ENCODE measurements around the gene OSBPL2.

OSBPL2 gene

DNA sequence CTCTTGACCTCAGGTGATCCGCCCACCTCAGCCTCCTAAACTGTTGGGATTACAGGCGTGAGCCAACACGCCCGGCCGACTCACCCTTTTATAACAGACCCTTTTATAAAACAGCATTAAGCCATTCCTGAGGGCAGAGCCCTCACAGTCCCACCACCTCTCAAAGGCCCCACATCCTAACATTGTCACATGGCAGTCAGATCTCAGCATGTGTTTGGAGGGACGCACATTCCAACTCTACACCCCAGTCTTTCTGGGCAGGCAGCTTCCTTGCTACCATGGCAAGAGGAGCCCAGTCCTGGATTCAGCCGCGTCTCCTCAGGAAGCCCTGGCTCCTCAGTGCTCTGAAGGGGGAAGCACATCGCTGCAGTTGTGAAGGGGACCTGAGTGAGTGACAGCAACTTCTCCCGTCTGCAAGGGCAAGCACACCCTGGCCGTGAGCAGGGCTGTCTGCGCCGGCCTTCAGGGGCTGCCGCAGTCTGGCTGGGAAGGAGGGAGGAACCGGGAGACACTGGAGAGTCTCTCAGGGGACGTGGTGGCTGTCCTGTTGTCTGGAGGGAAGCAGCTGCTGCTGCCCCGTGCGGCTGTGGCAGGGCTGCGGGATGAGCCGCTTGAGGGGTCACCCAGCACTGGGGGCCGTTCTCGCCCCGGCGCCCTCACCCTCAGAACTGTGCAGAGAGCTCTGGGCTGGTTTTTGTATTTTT is 15.9 kb downstream of the OSBPL2 start:
- no peak for DNase-seq (ENCODE audit: low read depth in 2 of 2)

DNA sequence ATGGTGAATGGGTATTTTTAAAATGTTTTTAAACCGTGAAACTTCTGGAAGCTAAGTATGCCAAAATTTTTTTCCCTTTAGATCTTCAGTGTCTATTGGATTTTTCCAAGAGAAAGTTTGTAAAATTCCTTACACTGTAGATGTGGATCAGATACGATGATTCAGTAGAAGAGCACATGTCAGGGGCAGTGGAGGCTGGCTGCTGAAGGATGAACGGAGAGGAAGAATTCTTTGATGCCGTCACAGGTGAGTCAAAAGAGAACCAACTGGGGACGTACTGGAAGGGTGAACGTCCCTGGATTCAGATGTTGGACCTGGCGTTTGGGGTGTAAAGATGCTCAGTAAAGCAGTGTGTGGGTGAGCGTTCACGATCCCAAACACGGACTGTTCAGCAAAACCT is 17.7 kb downstream of the OSBPL2 start:
- DNase-seq (ENCODE audit: low read depth in 2 of 2), result no peak

GRCh38 chr20:62258499-62259293 is 20.4 kb downstream of the OSBPL2 start:
- no peak for DNase-seq (ENCODE audit: low read depth in 2 of 2)

DNA sequence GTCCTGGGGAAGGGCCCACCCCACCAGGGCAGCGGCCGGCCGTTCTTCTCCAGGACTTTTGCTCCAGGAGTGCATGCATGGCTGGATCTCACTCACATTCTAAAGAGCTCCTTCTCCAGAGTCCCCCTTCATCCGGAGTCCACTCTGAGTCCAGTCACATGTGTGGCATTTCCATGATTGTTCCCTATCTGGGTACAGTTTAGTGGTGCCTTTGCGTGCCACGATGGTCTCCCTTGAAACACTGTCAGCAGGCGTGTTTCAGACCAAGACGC is 20.9 kb downstream of the OSBPL2 start:
- no peak for DNase-seq (ENCODE audit: low read depth in 2 of 2)

GRCh38 chr20:62262064-62262463 is 23.7 kb downstream of the OSBPL2 start:
- no peak for DNase-seq (ENCODE audit: low read depth in 2 of 2)

DNA sequence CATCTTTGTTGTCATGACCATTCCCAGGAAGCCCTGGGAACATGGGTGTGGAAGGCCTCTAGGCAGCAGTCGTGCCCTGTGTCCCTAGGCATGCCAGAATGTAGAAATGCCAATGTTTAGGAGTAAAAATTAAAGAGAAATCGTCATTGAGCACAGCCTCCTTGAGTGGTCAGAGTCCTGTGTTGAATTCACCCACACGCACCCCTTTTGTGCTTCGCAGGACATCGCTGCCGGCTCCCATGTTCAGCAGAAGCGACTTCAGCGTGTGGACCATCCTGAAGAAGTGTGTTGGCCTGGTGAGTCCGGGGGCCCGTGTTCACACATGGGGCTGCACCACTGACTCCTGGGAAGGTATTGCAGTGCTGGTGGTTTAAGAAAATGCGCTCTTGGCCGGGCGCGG is 25.1 kb downstream of the OSBPL2 start:
- no peak for DNase-seq (ENCODE audit: low read depth in 2 of 2)

DNA sequence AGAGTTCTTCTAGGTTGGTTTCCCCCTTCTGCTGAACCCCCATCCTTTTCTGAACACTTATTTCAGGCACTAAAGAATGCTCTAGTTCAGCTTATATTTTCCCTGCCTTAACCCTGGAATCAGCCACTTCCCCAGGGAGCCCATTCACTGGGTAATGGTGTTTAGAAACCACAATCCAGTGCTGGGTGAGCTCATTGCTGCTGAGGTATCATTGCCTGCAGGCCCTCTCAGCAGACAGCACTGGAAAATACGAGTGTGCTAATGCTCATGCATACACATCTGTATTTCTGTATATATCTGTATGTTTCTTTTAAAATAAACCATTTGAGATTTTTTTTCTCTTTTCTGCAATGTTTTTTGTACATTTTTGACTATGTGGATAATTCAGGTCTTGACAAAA is 27.0 kb downstream of the OSBPL2 start:
- DNase-seq (ENCODE audit: low read depth in 2 of 2), result no peak

DNA sequence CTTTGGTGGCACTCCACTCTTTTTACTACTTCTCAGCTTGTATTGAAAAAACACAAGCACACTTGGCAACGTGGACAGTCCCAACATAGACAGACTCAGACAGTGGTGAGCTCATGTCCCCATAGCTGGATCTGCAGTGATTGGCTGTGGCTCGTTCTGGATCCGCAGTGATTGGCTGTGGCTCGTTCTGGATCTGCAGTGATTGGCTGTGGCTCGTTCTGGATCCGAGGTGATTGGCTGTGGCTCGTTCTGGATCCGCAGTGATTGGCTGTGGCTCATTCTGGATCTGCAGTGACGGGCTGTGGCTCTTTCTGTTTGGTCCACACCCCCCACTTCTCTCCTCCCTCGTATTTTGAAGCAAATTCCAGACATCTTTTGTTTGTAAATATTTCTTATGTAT is 28.0 kb downstream of the OSBPL2 start:
- DNase-seq (ENCODE audit: low read depth in 2 of 2), result no peak

DNA sequence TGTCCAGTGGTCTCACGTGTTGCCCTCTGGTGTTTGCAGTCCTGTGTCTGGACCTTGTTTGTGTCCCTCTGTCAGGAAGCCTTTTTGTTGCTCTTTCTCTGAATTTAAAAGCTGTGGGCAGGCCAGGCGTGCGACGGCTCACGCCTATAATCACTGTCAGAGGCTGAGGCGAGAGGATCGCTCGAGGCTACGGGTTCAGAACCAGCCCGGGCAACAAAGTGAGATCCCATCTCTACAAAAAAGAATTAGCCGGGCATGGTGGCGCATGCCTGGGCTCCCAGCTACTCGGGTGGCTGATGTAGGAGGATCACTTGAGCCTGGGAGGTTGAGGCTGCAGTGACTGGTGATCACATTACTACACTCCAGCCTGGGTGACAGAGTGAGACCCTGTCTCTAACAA is 28.5 kb downstream of the OSBPL2 start:
- DNase-seq (ENCODE audit: low read depth in 2 of 2), result no peak

DNA sequence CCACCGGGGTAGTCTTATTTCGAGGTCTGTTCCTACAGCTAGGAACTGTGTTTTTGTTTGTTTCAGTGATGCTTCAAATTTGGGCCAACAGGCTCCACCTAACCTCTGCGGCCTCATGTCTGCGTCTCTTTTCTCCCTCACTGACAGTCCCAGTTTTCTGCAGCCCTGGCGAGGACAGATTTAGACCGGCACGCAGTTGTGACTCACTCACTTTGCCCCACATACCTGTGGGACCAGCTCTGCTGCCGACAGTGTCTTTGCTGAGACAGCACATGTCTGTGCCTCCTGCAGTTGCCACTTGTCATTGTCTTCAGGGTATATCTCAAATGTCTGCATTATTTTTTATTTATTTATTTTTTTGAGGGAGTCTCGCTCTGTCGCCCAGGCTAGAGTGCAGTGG is 29.2 kb downstream of the OSBPL2 start:
- DNase-seq (ENCODE audit: low read depth in 2 of 2), result no peak

- no peak for DNase-seq (ENCODE audit: low read depth in 2 of 2)
These were observed 30.0 kb downstream of the OSBPL2 start for GRCh38 chr20:62268228-62268900.

- no peak for DNase-seq (ENCODE audit: low read depth in 2 of 2)
These were observed 31.1 kb downstream of the OSBPL2 start for GRCh38 chr20:62269378-62269777.

- DNase-seq (ENCODE audit: low read depth in 2 of 2), result no peak
These were observed 31.6 kb downstream of the OSBPL2 start for GRCh38 chr20:62269871-62270270.

DNA sequence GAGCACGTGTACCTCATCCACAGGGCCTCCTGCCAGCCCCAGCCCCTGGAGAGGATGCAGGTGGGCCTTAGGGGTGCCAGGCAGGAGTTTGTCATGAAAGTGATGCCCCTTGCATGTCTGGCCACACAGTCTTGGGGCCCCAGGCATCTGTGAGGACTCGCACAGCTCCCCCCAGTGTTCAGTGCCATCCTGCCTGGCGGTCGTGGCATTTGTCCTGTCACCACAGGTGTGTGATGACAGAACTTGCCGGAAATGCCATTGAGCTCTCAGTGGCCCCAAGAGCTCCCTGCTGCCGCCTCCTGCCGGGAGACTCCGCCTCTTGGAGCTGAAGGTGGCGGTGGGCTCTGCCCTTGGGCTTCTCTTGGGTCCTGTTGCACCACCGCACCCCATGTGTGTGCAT is 33.9 kb downstream of the OSBPL2 start:
- DNase-seq (ENCODE audit: low read depth in 2 of 2), result no peak

- DNase-seq (ENCODE audit: low read depth in 2 of 2), result no peak
These were observed 35.1 kb downstream of the OSBPL2 start for GRCh38 chr20:62273416-62273815.

DNA sequence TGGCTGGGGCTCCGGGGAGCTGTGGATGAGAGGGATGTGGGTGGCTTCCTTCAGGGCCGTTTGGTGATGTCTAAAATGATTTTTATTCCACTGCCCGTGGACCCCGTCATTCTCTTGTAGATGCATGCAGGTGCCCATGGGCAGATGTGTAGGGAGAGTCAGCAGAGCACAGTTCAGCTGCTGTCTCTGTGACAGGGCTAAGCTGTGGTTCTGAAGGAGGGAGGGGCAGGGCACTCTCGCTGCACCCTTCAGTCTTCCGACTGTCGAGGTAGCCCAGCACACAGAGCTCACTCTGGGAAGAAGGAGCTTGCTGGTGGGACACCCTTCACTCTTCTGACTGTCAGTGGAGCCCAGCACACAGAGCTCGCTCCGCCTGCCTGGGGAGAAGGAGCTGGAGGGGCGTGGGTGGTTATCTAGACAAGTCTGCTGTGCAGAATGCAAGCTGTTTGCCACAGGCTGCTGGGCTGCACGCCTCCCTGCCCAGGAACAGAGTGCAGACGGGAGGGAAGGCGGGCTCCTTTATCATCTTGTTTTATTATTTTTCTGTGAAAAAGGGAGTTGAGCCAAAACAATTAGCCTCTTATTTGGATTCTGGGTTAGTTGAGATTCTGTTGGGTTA is 36.1 kb downstream of the OSBPL2 start:
- no peak for DNase-seq (ENCODE audit: low read depth in 2 of 2)

- no peak for DNase-seq (ENCODE audit: low read depth in 2 of 2)
These were observed 36.9 kb downstream of the OSBPL2 start for GRCh38 chr20:62275219-62275618.

DNA sequence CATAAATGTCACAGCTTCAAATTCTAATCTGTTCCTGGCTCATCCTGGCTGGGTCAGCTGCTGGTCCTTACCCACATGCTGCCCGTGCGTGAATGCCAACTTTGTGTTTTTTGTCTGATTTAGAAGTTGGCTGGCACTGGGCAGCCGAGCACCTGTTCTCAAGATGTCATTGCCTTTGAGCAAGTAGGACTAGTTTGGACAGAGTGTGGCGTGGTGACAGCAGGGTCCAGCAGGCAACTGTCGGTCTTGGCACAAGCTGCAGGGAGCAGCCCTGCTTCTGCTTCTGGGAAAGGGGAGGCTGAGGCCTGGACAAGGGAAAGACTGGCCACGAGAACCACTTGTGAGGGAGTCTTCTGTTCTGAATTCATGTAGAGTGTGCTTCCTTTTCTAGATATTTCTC is 38.1 kb downstream of the OSBPL2 start:
- DNase-seq (ENCODE audit: low read depth in 2 of 2), result no peak

DNA sequence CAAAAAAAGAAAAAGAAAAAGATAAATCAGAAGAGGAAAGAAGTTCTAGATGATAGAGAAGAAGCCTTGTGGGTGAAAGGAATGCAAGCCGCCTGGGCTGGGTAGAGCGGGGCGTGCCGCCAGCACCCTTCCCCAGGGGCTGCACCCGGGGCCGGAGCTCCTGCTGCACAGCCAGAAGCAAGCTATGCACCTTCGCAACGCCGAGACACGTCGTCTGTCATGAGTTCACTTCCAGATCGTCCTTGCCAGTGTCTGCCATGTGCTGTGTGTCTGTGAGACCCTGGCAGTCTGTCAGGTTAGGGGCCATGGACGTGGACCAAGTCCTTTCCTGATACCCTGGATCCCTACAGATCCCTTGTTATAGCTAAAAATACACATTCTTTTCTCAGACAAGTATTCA is 38.9 kb downstream of the OSBPL2 start:
- no peak for DNase-seq (ENCODE audit: low read depth in 2 of 2)

DNA sequence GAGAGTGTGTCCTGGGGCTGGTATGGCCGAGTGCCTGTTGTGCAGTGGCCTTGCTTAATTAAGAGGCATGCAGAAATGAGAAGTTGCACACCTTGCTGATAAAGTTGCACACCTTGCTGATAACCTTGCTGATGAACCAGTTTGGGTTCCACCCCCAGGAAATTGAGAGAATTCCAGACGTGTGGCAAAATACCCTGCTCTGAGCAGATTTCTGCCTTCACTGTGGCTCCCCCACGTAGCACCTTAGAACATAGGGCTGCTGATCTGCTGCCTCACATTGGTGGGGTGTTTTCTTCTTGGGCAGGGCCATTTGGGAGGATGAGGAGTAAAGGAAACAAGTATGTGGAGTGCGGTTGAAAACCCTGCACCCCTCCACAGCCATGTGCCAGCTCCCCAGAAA is 42.0 kb downstream of the OSBPL2 start:
- DNase-seq (ENCODE audit: low read depth in 2 of 2), result no peak

GRCh38 chr20:62281161-62281933 is 43.0 kb downstream of the OSBPL2 start:
- DNase-seq (ENCODE audit: low read depth in 2 of 2), result no peak

- DNase-seq (ENCODE audit: low read depth in 2 of 2), result no peak
These were observed 43.8 kb downstream of the OSBPL2 start for GRCh38 chr20:62282103-62282502.
